ACHN (cell line): Measurements from ENCODE around the gene ZBTB32.

Experiments
- DNase-seq: peaks from one replicate; pipeline ENCODE4 v3.0.0-alpha.2; 2015
- in situ Hi-C: cut with HindIII; loops from 2 replicates; pipeline ENCODE4 v1.10.0; 2017; ENCODE audit warnings: low sequenced_read_pairs, low pct_ligation_motif_present, low pct_unique_long_range_greater_than_20kb

ZBTB32 gene

GRCh38 chr19:35731779-35732405 is 27.5 kb downstream of the ZBTB32 start:
- in situ Hi-C loops = no loop called here
- DNase-seq = no peak

- in situ Hi-C loops = no loop called here
These were observed 28.3 kb downstream of the ZBTB32 start for GRCh38 chr19:35732540-35733179.

GRCh38 chr19:35733180-35734125 is 29.1 kb downstream of the ZBTB32 start:
- DNase-seq = no peak
- in situ Hi-C loops = no loop called here

More at GRCh38 chr19:35732540-35733179, 28.3 kb downstream of the ZBTB32 start:
- DNase-seq = no peak

GRCh38 chr19:35734273-35734672 is 29.9 kb downstream of the ZBTB32 start:
- no peak for DNase-seq
- in situ Hi-C loops = no loop called here

- DNase-seq = no peak
- in situ Hi-C loops = no loop called here
These were observed 30.5 kb downstream of the ZBTB32 start for GRCh38 chr19:35734889-35735288.

- peak; percentile 15 for DNase-seq
- in situ Hi-C loops = no loop called here
These were observed 32.8 kb downstream of the ZBTB32 start for GRCh38 chr19:35736913-35737886.

GRCh38 chr19:35738021-35738886 is 33.9 kb downstream of the ZBTB32 start:
- in situ Hi-C loops = no loop called here
- DNase-seq = no peak

GRCh38 chr19:35738887-35739229 is 34.5 kb downstream of the ZBTB32 start:
- no peak for DNase-seq
- in situ Hi-C loops = no loop called here

GRCh38 chr19:35739275-35740107 is 35.1 kb downstream of the ZBTB32 start:
- in situ Hi-C loops = no loop called here
- DNase-seq = no peak

GRCh38 chr19:35740108-35740422 is 35.7 kb downstream of the ZBTB32 start:
- in situ Hi-C loops = no loop called here
- no peak for DNase-seq

GRCh38 chr19:35740423-35741202 is 36.3 kb downstream of the ZBTB32 start:
- peak; percentile 96 for DNase-seq
- in situ Hi-C loops = no loop called here

GRCh38 chr19:35741203-35741515 is 36.8 kb downstream of the ZBTB32 start:
- in situ Hi-C loops = no loop called here
- no peak for DNase-seq

GRCh38 chr19:35742121-35742724 is 37.9 kb downstream of the ZBTB32 start, which contains the start of gene IGFLR1:
Gene IGFLR1, minus strand, starts transcription at chr19:35742452. Its CDS starts 1,272 bp downstream, at chr19:35741180.
- in situ Hi-C loops = no loop called here

GRCh38 chr19:35743640-35744429 is 39.5 kb downstream of the ZBTB32 start:
- no peak for DNase-seq

More at GRCh38 chr19:35742121-35742724, 37.9 kb downstream of the ZBTB32 start, which contains the start of gene IGFLR1:
- no peak for DNase-seq

More at GRCh38 chr19:35743640-35744429, 39.5 kb downstream of the ZBTB32 start:
- in situ Hi-C loops = no loop called here
